DMS53 treated with DMSO at 0.1 percent for 48 hours (cell line): Measurements from ENCODE around the gene FRMPD2.
"Not testable (repeated sequence)": the region's sequence is repeated elsewhere in the genome, so short reads cannot be mapped to it uniquely, and the experiment has no call there.

ENCODE experiments used
- DNase-seq: peaks from one replicate; lab custom pipeline; 2025; ENCODE audit not compliant: unreplicated experiment; lab: John Stamatoyannopoulos, UW

Gene FRMPD2

DNA sequence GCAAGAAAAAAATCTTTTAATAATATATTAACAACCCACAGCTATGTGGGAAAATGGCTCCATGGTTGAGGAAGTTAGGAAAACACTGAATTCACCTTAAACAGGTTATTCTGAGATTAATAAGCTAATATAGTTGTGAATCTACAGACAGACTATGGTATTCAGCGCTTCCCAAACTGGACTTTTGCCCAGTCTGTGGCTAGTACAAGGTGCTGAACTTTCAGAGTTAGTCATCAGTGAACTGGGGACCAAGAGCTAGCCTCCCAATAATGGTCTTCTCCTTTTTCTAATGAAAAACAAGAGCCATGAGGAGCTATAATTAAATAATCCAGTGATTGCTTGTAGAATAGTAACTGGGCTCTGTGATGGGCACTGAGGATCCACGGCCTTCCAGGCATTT, 65.3 kb downstream of the FRMPD2 start:
- no peak for DNase-seq

DNA sequence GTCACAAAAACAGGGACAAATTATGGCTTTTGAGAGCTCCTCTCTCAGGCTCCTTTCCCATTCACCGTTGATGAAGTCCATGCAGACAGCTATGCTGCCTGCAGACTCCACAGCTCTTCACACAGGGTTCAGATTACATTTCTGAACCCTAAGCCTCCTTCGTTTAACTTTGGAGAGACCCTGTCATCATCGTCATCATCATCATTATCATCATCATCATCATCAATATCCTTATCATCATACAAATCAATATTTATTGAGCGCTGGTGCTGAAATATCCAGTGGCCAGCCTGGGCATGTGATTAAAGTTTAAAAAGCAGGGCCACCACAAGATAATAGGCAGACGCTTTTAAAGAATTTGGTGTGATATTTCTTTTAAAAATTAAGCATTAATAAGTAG, 66.6 kb downstream of the FRMPD2 start:
- no peak for DNase-seq

DNA sequence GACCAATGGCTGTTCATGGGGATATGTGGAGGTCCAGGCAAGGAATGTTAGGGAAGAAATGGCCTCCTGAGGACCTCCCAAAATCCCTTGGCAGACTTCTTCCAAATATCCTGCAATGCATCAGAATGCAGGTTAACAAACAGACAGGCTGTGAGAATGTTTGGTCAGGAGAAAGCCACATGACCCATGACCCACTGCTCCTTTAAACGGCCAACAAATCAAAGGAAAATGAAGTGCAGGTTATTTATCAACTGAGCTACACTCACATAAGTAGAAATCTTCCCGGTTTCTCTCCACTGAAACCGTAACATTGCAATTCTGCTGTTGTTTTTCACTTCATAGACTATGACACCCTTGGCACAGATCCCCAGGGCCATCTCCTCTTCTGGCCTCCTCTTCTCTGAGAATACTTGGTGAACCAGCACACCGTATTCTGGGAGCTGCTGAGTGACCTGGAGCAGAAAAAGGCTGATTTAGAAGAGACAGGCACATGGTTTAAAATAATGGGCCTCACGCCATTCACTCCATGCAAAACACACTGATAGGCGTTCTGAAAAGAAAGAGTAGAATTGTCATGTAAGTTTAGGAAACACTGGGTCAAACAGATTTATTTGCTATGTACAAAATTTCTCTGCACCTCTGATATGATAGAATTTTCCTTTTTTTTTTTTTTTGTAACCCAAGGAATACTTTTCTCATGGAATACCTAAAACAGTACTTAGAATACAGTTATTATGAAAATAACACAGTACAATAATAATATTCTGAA, 67.8 kb downstream of the FRMPD2 start:
- no peak for DNase-seq

DNA sequence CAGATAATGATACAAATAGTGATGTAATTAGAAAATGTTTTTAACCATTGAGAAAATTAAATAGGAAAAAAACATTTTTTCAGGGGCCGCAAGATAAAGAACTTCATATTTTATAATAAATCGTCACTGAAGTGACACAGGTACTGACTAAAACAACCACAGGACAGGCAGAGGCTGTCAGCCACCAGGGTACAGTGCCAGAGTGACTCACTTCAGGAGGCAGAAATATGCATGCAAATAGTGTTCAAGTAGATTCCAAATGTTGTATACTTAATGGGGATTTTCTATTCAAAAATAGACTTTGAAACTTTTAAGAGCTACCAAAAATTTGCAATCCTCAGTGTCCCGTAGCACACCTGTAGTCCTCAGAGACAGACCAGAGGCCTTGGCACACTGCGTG, 68.6 kb downstream of the FRMPD2 start:
- no peak for DNase-seq

DNA sequence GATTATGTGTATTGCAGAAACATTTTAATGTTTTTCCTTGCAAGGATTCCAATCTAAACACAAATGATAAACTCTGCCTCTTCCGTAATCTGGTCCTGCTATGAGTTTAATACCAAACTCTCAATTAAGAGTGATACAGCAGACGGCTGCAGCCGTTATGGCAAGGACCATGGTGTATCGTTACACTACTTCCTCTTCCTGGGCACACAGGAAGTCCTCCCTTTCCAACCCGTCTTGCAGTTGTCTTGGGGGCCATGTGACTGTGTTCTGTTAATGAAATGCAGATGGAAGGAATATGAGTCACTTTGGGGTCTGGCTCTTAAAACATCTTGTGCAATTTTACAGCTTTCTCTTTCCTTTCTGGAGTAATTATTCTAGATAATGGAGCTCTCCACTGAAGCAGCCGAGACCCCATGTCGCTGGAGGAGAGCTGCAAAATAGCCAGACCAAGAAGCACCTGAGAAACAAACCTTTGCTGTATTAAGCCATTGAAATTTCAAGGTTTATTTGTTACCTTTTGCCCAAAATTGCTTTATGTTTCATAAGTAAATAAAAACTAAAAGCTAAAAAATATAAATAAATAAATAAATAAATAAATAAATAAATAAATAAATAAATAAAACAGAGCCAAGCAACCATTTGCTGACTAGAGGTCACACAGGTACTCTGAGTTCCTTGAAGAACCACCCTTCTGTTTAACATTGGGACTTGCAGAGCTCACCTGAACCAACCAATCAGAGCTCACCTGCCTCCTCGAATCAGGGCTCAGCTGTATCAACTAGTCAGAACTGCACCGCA, 74.7 kb downstream of the FRMPD2 start:
- DNase-seq = no peak

DNA sequence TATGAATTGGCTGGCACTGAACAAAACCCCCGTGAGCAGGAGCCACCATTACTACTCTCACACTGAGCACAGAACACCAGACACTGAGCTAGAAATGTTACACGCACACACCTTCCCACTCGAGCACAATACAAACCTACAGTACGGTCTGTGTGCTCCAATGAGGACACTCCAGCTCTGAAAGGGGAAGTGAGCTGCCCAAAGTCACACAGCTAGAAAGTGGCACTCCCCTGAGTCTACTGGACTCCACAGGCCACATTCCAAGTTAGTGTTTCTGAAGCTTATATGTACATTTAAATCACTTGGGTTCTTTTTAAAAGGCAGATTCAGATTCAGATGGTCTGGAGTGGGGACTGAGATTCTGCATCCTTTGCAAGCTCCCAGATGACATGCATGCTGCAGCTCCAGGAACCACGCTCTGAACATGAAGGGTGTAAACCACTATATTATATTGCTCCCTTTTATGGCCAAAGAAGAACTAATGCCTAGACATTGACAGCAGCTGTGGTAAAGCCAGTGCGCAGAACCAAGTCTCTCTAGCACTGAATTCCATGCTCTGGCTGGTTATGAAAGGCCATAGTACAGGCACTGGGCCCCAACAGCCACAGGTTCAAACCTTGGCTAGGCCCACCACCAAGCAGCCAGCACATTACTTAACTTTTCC, 77.1 kb downstream of the FRMPD2 start:
- DNase-seq = no peak

DNA sequence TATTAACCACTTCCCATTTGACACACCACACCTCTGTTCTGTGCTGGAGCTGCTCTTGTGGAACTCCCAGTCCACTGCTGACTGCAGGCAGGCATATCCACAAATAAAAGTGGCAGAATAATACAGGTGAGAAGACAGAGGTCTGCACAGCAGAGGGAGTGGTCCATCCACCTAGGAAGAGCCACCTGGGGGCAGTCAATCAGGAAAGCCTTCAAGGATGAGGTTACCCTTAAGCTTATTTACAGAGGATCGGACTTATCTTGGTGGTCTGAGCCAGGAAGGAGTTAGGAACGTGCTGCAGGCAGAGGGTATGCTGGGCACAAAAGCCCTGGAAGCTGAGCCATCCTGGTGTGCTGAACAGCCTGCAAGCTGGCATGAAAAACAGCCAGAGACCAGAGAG, 78.7 kb downstream of the FRMPD2 start:
- no peak for DNase-seq

DNA sequence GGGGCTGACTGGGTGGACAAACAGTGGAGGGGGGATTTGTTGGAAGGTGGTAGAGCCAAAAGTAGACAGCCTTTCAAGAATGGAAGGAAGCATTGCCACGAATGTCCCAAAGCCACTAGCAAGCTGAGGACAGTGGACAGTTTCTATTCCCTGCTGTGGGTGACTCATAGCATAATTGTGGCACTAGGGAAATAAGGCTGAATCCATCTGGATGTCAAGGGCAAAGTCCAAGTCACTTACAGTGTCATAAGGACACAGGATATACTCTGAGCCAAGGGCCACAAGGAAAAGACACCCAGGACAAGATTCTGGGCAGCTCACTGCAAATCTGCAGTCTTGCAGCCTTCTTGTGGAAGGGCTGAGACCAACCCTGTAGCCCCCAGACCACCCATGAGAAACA, 79.7 kb downstream of the FRMPD2 start:
- DNase-seq = peak; percentile 95

DNA sequence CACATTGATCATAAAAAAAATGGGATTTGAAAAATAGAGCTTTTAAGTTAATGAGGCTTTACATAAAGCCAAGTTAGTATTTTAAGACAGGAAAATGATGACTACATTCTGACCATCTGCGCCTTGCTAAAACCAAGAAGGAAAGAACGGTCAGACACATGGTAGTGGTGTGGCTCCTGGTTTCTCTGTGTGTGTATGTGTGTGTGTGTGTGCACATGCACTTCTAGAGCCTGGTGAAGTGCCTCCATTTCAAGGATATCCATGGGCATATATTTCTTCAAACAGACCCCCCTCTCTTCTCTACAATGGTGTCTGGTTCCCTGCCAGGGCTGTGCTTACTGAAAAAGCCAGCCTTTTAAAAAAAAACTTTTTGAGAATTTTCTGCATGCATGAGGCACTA, 80.9 kb downstream of the FRMPD2 start:
- no peak for DNase-seq

DNA sequence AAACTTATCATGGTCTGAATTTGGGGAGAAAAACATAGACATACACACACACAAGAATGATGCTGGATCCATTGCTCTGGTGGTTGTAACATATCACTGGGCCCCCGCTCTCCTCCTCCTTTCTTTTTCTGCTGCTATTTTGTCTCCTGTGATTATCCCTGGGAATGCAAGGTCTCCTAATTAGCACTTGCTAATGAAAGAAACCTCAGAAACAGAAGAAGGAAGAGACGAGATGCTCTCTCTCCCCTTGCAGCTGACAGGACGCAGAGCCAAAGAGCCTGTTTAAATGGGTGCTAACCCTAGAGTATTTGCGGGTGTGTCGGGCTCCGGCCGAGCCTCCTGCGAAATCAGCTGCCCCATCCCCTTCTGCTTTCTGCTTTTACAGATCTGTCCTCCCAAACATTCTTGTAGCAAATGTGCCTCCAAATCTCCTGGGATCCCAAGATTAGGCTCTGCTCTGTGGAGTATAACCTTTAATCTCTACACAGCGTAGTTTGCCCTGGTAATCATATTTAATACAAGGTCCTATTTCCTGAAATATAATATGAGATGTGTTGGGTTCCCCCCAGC, 81.5 kb downstream of the FRMPD2 start:
- DNase-seq = no peak

DNA sequence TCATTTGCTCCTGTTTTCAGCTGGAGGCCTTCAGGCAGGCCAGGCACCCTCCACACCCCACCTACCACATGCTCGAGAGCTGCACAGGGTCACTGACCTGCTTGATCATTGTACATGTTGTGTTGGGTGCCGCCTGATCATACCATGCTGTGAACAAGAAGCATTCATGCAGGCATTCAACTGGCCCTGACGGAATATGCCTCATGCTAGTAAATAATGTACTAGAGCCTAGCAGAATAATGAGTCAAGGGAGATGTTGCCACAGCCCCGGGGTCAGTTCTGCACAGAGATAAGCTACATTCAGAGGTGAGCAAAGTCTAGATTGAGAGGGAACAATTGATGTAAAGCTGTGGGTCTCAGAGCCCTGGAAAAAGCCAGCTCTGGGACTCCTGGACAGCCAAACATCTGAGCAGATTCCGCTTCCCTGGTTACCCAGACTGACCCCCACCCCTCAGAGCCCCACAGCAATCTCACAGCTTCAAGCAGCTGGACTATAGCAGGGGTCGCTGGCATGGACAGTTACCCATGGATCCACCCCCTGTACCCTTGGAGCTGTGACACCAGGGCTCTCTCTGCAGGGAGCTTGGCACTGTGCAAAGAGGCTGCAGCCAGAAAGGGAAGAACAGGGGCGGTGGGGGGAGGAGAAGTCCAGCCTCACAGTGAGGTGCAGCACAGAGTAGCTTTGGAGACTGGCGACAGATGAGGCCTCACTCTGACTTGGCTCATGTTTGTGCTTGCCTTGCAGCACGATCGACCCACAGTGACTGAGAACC, 86.6 kb downstream of the FRMPD2 start:
- DNase-seq = no peak

DNA sequence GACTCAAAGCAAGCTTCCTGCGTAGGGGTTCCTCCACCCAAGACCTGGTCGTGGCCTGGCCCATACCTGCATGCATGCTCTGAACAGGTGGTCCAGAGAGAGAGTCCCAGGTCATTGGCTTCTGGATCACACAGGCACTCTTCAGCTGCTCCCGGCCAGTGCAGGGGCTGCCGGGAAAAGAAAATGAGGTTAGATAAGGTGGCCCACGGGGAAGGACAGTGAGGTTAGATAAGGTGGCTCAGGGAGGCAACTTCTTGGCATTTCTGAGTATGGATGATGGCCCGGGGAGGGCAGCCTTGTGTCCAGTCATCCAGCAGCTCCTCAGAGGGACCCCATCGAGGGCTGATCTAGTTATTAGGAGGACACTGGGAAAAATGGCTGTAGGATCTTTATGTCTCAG, 87.4 kb downstream of the FRMPD2 start:
- DNase-seq = no peak

DNA sequence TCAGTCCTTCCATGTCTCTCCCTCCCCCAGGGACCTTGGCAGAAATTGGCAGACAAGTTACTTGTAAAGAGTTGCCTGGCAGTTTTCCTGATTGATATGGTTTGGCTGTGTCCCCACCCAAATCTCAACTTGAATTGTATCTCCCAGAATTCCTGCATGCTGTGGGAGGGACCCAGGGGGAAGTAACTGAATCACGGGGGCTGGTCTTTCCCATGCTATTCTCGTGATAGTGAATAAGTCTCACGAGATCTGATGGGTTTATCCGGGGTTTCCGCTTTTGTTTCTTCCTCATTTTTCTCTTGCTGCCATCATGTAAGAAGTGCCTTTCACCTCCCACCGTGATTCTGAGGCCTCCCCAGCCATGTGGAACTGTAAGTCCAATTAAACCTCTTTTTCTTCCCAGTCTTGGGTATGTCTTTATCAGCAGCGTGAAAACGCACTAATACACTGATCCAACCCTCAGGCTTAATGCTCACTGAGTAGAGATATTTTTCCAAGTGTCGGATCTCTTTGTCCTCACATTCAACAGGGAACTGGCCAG, 88.2 kb downstream of the FRMPD2 start:
- not testable (repeated sequence) for DNase-seq

DNA sequence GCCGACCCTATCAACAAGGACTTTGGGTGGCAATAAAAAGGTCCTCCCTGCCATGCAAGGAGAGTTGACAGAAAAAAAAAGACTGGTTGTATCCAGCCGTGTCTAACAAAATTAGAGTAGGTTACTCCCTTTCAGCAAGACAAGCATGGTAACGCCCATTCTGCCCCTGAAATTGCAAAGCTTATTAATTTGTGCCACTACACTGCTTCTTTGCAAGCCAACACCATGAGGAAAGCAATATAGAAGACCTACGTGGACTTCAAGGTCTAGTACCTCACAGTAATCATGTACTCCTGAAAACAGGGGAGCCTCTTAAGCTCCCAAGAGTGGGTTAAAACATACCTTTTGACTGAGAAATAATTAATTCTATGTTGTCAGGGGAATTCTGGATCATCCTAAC, 90.3 kb downstream of the FRMPD2 start:
- no peak for DNase-seq

DNA sequence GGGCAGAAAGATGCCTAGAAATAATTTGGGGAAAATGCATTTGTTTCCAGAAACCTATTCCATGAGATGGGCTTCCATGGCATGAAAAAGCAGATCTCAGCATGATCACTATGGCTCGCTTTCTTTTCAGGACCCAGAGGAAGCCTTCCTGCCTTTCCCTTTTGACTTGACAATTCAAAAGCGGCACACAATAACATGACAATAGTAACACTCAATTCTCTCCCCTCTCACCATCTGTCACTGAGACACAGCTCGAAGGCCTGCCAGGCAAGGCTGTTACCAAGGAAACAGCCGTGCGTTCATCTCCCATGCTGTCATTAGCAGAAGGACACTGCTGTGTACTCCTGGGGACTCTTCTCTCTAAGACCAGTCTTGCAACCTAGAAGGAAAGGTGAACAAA, 101.8 kb downstream of the FRMPD2 start:
- not testable (repeated sequence) for DNase-seq

DNA sequence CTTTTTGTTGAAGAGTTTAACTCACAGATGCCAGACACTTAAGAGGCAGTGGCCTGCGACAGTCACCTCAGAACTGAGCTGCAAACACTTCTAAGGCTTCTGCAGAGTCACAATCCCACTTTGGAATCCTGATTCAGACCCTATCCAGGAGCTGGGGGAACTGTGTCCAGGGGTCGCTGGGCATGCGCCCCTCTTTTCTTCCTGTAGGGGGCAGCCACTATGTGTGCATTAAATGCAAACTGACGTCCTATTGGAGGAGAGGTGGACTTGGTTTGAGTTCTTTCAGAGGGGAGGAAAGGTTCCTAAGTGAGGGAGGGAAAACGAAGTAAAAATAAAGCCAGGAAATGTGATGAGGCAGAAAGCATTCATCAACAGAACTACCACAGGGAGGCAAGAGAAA, 113.8 kb downstream of the FRMPD2 start:
- DNase-seq = not testable (repeated sequence)

DNA sequence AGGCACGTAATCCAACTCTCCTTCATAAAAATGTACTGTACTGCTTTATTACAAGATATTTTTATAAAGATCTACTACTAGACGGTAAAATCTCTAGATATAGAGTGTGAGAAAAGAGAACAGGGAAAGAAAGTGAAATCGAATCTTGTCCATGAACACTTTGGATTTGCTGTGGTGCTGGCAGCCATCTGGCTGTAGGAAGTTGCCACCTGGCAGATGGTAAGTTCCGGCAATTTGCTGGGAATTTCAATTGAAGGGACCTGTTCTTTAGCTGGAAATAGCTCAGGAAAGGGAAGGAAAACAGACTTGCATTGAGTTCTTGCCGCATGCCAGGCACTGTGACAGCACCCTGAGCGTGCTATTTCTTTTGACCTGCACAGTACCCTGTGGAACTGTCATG, 114.3 kb downstream of the FRMPD2 start:
- DNase-seq = not testable (repeated sequence)

DNA sequence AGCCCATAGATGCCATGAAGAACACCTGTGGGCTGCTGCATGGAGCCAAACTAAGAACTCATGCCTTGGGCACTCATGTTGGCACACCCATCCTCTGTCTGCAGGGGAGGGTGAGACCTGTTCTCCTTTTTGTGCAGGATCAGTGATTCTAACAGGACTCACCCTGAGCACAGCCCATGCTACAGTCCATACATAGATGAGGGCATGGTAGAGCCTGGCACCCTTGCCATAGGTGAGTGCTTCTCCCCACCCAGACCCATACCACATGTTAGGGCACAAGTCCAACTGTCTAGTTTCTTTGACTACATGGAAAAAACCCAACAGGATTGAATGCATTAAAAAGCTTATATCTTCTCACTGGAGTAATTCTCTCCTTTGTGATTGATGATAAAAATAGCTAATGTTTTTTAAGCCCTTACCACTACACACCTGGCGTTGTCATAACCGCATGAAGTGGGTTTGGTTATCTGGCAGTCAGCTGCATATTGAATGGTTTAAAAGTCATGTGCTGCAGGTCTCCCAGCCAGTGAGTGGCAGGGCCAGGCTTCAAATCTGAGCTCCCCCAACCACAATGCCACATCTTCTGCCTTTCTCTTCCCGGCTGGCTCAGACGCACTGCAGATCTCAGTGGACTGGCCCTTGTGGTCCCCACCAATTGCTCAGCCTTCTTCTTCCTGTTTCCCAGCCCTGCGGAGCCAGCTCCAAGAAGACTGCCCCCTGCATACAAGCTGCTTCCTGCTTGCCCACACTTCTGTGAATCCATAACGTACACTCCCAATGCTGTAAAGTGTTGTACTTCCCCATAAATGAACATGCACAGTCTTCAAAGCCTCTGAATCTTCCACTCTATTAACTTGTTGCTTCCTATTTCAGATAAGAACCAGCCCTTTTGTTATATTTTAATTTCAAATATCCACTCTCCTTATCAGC, 120.0 kb downstream of the FRMPD2 start:
- not testable (repeated sequence) for DNase-seq

DNA sequence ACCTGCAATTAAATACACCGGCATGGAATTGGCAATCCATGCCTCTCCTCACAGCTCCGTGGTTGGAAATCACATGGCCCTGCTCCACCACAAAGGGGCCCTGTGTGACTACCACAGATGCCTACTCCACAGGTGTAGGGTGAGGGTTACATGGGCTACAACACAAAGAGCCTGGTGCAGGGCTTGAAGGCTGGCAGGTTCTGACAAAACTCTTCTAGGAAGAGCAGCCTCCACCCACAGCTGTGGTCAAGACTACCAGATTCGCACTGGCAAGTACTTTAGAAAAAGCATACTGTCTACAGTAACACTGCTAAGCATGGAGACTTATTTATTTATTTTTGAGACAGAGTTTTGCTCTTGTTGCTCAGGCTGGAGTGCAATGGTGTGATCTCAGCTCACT, 126.9 kb downstream of the FRMPD2 start:
- not testable (repeated sequence) for DNase-seq
